Testis (tissue), 2 donors: ENCODE measurements around the gene ZFAND2B.

ENCODE experiments used
- CTCF ChIP-seq, 3 experiments: fragments of 450-650 bp in 2 of 3; fragments of 200-600 bp in 1 of 3; sonication (generic) in 1 of 3; IDR thresholded peaks; one replicate each; pipeline ENCODE4 v1.5.1; 2016 to 2019; ENCODE audit warnings: antibody characterized with exemption in 3 of 3, mild to moderate bottlenecking in 2 of 3, moderate library complexity in 1 of 3
- POLR2A ChIP-seq: fragments of 450-650 bp; IDR thresholded peaks from one replicate; pipeline ENCODE4 v1.6.1; 2017; ENCODE audit warnings: antibody characterized with exemption, mild to moderate bottlenecking, moderate library complexity

- TF ChIP-seq CTCF (IDR thresholded peaks at IDR 0.05) (no peak), POLR2A (no peak)
Observed at GRCh38 chr2:219209236-219210195, 2.9 kb downstream of the ZFAND2B start.
